ENCODE results near the gene GPR137C.

Gene GPR137C

GRCh38 chr14:52552063-52552988 lies at the start of gene GPR137C, which contains the start of gene TXNDC16:
Gene GPR137C (plus strand): TSS chr14:52552836. CDS start chr14:52553148, 312 bp downstream.
Gene TXNDC16 (minus strand): TSS chr14:52552505. CDS start chr14:52543557, 8,948 bp downstream.
- DNase-seq (ENCODE audit: low read depth in 2 of 2) = peak; percentile 97 to 98

GRCh38 chr14:52513249-52513648 lies 39.4 kb upstream of the GPR137C start:
- no peak for DNase-seq (ENCODE audit: low read depth in 2 of 2)

- DNase-seq (ENCODE audit: low read depth in 2 of 2) = no peak
Observed at GRCh38 chr14:52514046-52514811, 38.4 kb upstream of the GPR137C start.

- no peak for DNase-seq (ENCODE audit: low read depth in 2 of 2)
Observed at GRCh38 chr14:52522033-52522432, 30.6 kb upstream of the GPR137C start.

- DNase-seq (ENCODE audit: low read depth in 2 of 2) = no peak
Observed at GRCh38 chr14:52522581-52523345, 29.9 kb upstream of the GPR137C start.

GRCh38 chr14:52527052-52527451 lies 25.6 kb upstream of the GPR137C start:
- DNase-seq (ENCODE audit: low read depth in 2 of 2) = no peak

- no peak for DNase-seq (ENCODE audit: low read depth in 2 of 2)
Observed at GRCh38 chr14:52531481-52531880, 21.2 kb upstream of the GPR137C start.

- DNase-seq (ENCODE audit: low read depth in 2 of 2) = no peak
Observed at GRCh38 chr14:52536269-52536668, 16.4 kb upstream of the GPR137C start.

- no peak for DNase-seq (ENCODE audit: low read depth in 2 of 2)
Observed at GRCh38 chr14:52538623-52539022, 14.0 kb upstream of the GPR137C start.

GRCh38 chr14:52545584-52546317 lies 6.9 kb upstream of the GPR137C start:
- DNase-seq (ENCODE audit: low read depth in 2 of 2) = no peak

- DNase-seq (ENCODE audit: low read depth in 2 of 2) = no peak
Observed at GRCh38 chr14:52546318-52546670, 6.3 kb upstream of the GPR137C start.

- no peak for DNase-seq (ENCODE audit: low read depth in 2 of 2)
Observed at GRCh38 chr14:52547027-52547426, 5.6 kb upstream of the GPR137C start.

- no peak for DNase-seq (ENCODE audit: low read depth in 2 of 2)
Observed at GRCh38 chr14:52547526-52547925, 5.1 kb upstream of the GPR137C start.

GRCh38 chr14:52550661-52551060 lies 2.0 kb upstream of the GPR137C start:
- DNase-seq (ENCODE audit: low read depth in 2 of 2) = no peak

- DNase-seq (ENCODE audit: low read depth in 2 of 2) = no peak
Observed at GRCh38 chr14:52551205-52551604, 1.4 kb upstream of the GPR137C start.

GRCh38 chr14:52551696-52552062 lies 957 bp upstream of the GPR137C start:
- DNase-seq (ENCODE audit: low read depth in 2 of 2) = no peak

GRCh38 chr14:52553002-52553670 lies 500 bp downstream of the GPR137C start:
- no peak for DNase-seq (ENCODE audit: low read depth in 2 of 2)

GRCh38 chr14:52553671-52554575 lies 1.3 kb downstream of the GPR137C start:
- peak; percentile 46 to 52 for DNase-seq (ENCODE audit: low read depth in 2 of 2)

- no peak for DNase-seq (ENCODE audit: low read depth in 2 of 2)
Observed at GRCh38 chr14:52558688-52559087, 6.1 kb downstream of the GPR137C start.

- no peak for DNase-seq (ENCODE audit: low read depth in 2 of 2)
Observed at GRCh38 chr14:52563120-52563519, 10.5 kb downstream of the GPR137C start.

All from fibroblast of skin of left biceps (primary cell).